GM12891 (cell line): ENCODE data around the gene CPA5.

Experiments used
- PAX5 ChIP-seq: IDR thresholded peaks from 2 replicates; pipeline ENCODE4 v1.6.1; 2011; ENCODE audit warnings: low read length, moderate library complexity, mild to moderate bottlenecking; ENCODE audit not compliant: insufficient read depth, severe bottlenecking
- POLR2A ChIP-seq: IDR thresholded peaks from 2 replicates; pipeline ENCODE4 v1.6.1; 2011; ENCODE audit warnings: low read depth, low read length, control low read depth
- POLR2AphosphoS5 ChIP-seq: IDR thresholded peaks from 2 replicates; pipeline ENCODE4 v1.6.1; 2011; ENCODE audit warnings: low read depth, low read length, control low read depth
- SPI1 ChIP-seq: IDR thresholded peaks from 2 replicates; pipeline ENCODE4 v1.6.1; 2011; ENCODE audit warnings: low read depth, low read length, control low read depth
- TAF1 ChIP-seq: IDR thresholded peaks from 2 replicates; pipeline ENCODE4 v1.6.1; 2011; ENCODE audit warnings: low read depth, low read length, control low read depth

GRCh38 chr7:130349911-130350782 lies 5.5 kb downstream of the CPA5 start:
- TF ChIP-seq POLR2AphosphoS5 (no peak), TAF1 (no peak), POLR2A (no peak), SPI1 (no peak), PAX5 (no peak)
